ENCODE measurements around the gene MMADHC.

Gene MMADHC

GRCh38 chr2:149587220-149587949, at the start of gene MMADHC:
Gene MMADHC (minus strand): TSS chr2:149587775. CDS start chr2:149587097, 678 bp downstream.
- peak; percentile 99 for DNase-seq

GRCh38 chr2:149634103-149634502, 46.5 kb upstream of the MMADHC start:
- no peak for DNase-seq

GRCh38 chr2:149630445-149630844, 42.9 kb upstream of the MMADHC start:
- no peak for DNase-seq

- DNase-seq: no peak
These were observed 41.5 kb upstream of the MMADHC start for GRCh38 chr2:149629026-149629425.

GRCh38 chr2:149627111-149627801, 39.7 kb upstream of the MMADHC start:
- DNase-seq: no peak

GRCh38 chr2:149625671-149626070, 38.1 kb upstream of the MMADHC start:
- DNase-seq: no peak

- no peak for DNase-seq
These were observed 37.7 kb upstream of the MMADHC start for GRCh38 chr2:149625271-149625670.

GRCh38 chr2:149622343-149622742, 34.8 kb upstream of the MMADHC start:
- no peak for DNase-seq

- DNase-seq: no peak
These were observed 29.9 kb upstream of the MMADHC start for GRCh38 chr2:149617476-149617875.

- no peak for DNase-seq
These were observed 29.3 kb upstream of the MMADHC start for GRCh38 chr2:149616681-149617456.

- DNase-seq: no peak
These were observed 26.1 kb upstream of the MMADHC start for GRCh38 chr2:149613704-149614103.

GRCh38 chr2:149612122-149612521, 24.5 kb upstream of the MMADHC start:
- DNase-seq: no peak

GRCh38 chr2:149611100-149611820, 23.7 kb upstream of the MMADHC start:
- no peak for DNase-seq

GRCh38 chr2:149606251-149606811, 18.8 kb upstream of the MMADHC start:
- DNase-seq: no peak

- DNase-seq: no peak
These were observed 15.7 kb upstream of the MMADHC start for GRCh38 chr2:149603248-149603647.

- DNase-seq: no peak
These were observed 13.7 kb upstream of the MMADHC start for GRCh38 chr2:149601141-149601796.

GRCh38 chr2:149597668-149598326, 10.2 kb upstream of the MMADHC start:
- peak; percentile 84 for DNase-seq

GRCh38 chr2:149597050-149597667, 9.6 kb upstream of the MMADHC start:
- DNase-seq: no peak

GRCh38 chr2:149596471-149596870, 8.9 kb upstream of the MMADHC start:
- DNase-seq: no peak

GRCh38 chr2:149595056-149595963, 7.7 kb upstream of the MMADHC start:
- DNase-seq: no peak
